GM12878 (cell line): ENCODE results near the gene ANKRD6. TPM values are rescaled to one million over a fixed set of nuclear protein-coding genes. Genes with fewer than 3 reads are reported as not detected.
A peak's percentile ranks its signal among the peaks of the same experiment; 100 is the strongest.

ENCODE experiments used
- ATAC-seq: fragments of 200-7000 bp; cut with Tn5 transposase; 3 replicates; pipeline ENCODE4 v1.9.1; 2020; ENCODE audit warnings: mild to moderate bottlenecking, moderate library complexity
- BruUV-seq: library from RNA; stranded (reverse); fragments of 400-500 nt; replicated peaks from 2 replicates; lab custom pipeline; 2021; lab: Mats Ljungman, UMichigan
- CTCF ChIA-PET: fragments of 300-600 bp; sonication (Branson Sonifier 250); formaldehyde crosslinking; extraction: SDS; loops from one replicate; lab custom pipeline; 2021; ENCODE audit warnings: inconsistent platforms; lab: Yijun Ruan, JAX
- POLR2A ChIA-PET: fragments of 350-600 bp; formaldehyde crosslinking; extraction: SDS; loops from one replicate; lab custom pipeline; 2021; ENCODE audit warnings: inconsistent platforms; lab: Charles Lee
- RAD21 ChIA-PET: fragments of 300-600 bp; sonication (Branson Sonifier 250); formaldehyde crosslinking; loops from one replicate; lab custom pipeline; 2023; ENCODE audit warnings: antibody characterized with exemption; ENCODE audit not compliant: unreplicated experiment; lab: Charles Lee
- SMC1A ChIA-PET: fragments of 300-600 bp; sonication (Branson Sonifier 250); formaldehyde crosslinking; loops from one replicate; lab custom pipeline; 2023; ENCODE audit not compliant: unreplicated experiment, uncharacterized antibody; lab: Charles Lee
- DNase-seq: peaks from one replicate; pipeline ENCODE4 v3.0.0-alpha.2; 2011; ENCODE audit warnings: low read depth, low spot score
- FAIRE-seq: peaks from 3 replicates; lab custom pipeline; 2011; peaks lifted over from hg19 to GRCh38; lab: Jason Lieb, UNC
- H2AFZ ChIP-seq: 2 replicates; pipeline ENCODE4 v1.6.0; 2011; ENCODE audit warnings: low read depth, low read length, control low read depth; ENCODE audit not compliant: control insufficient read depth
- H3K27ac ChIP-seq: 2 replicates; pipeline ENCODE4 v1.5.1; 2011; ENCODE audit warnings: control low read depth; ENCODE audit not compliant: control insufficient read depth, insufficient read depth
- H3K27me3 ChIP-seq, 2 experiments: replicated peaks in 1 of 2; 2 replicates each; pipeline versions ENCODE4 v1.6.0 to v1.6.1; 2011; ENCODE audit warnings: low read length in 1 of 2; ENCODE audit not compliant: control insufficient read depth in 2 of 2, insufficient read depth in 2 of 2
- H3K36me3 ChIP-seq, 2 experiments: 2 replicates each; pipeline ENCODE4 v1.5.1; 2011; ENCODE audit warnings: low read length in 1 of 2; ENCODE audit not compliant: control insufficient read depth in 2 of 2, insufficient read depth in 2 of 2
- H3K4me1 ChIP-seq: 2 replicates; pipeline ENCODE4 v1.6.1; 2011; ENCODE audit warnings: mild to moderate bottlenecking, low read length, moderate library complexity, mixed read lengths; ENCODE audit not compliant: control insufficient read depth, insufficient read depth
- H3K4me2 ChIP-seq: 2 replicates; pipeline ENCODE4 v1.6.0; 2011; ENCODE audit warnings: control low read depth; ENCODE audit not compliant: control insufficient read depth, insufficient read depth
- H3K4me3 ChIP-seq: fragments of 200-600 bp; sonication (generic); 2 replicates; pipeline ENCODE4 v1.5.1; 2016
- H3K79me2 ChIP-seq: 2 replicates; pipeline ENCODE4 v1.6.0; 2011; ENCODE audit warnings: low read length; ENCODE audit not compliant: control insufficient read depth, insufficient read depth
- H3K9ac ChIP-seq: 2 replicates; pipeline ENCODE4 v1.8.0; 2011; ENCODE audit warnings: low read length, control low read depth, mixed read lengths; ENCODE audit not compliant: control insufficient read depth, insufficient read depth
- H3K9me3 ChIP-seq: replicated peaks from 3 replicates; pipeline ENCODE4 v1.5.1; 2011; ENCODE audit warnings: mild to moderate bottlenecking, low read length; ENCODE audit not compliant: control insufficient read depth, insufficient read depth
- H4K20me1 ChIP-seq: 2 replicates; pipeline ENCODE4 v1.6.0; 2011; ENCODE audit not compliant: control insufficient read depth, insufficient read depth
- CBFB ChIP-seq: IDR thresholded peaks from 2 replicates; pipeline ENCODE4 v1.6.1; 2016; ENCODE audit warnings: antibody characterized with exemption, low read depth
- CREB1 ChIP-seq: IDR thresholded peaks from 2 replicates; pipeline ENCODE4 v1.6.1; 2012; ENCODE audit warnings: low read depth, mild to moderate bottlenecking, inconsistent platforms
- CUX1 ChIP-seq: IDR thresholded peaks from 2 replicates; pipeline ENCODE4 v1.6.1; 2012; ENCODE audit warnings: improper control_type of control experiment, low read depth, low read length; ENCODE audit not compliant: insufficient replicate concordance
- RUNX3 ChIP-seq: IDR thresholded peaks from 2 replicates; pipeline ENCODE4 v1.6.1; 2012; ENCODE audit warnings: low read length, inconsistent platforms
- SKIL ChIP-seq: fragments of 450-650 bp; IDR thresholded peaks from 2 replicates; pipeline ENCODE4 v1.6.1; 2017; ENCODE audit warnings: mild to moderate bottlenecking, low read depth, inconsistent platforms; ENCODE audit not compliant: poor library complexity, severe bottlenecking
- SMC3 ChIP-seq: IDR thresholded peaks from 2 replicates; pipeline ENCODE4 v1.6.1; 2011; ENCODE audit warnings: low read length, improper control_type of control experiment, borderline replicate concordance
- ZBED1 ChIP-seq: IDR thresholded peaks from 2 replicates; pipeline ENCODE4 v1.6.1; 2016; ENCODE audit warnings: borderline replicate concordance
- WGBS: methylation state at CpG from one replicate; pipeline ENCODE4 v1.1.6; 2016; ENCODE audit warnings: low lambda C conversion rate; ENCODE audit not compliant: insufficient replicate concordance, insufficient coverage; ENCODE audit errors: missing lambda C conversion rate; 5-methylcytosine and 5-hydroxymethylcytosine counted together
- in situ Hi-C: fragments of 300-500 bp; cut with MboI; formaldehyde crosslinking; loops from 9 replicates; pipeline ENCODE4 v1.14.3; 2018; ENCODE audit warnings: mixed read lengths
- intact Hi-C: fragments of 100-400 bp; cut with micrococcal nuclease; formaldehyde crosslinking; loops from one replicate; pipeline ENCODE4 v1.14.2; 2022; ENCODE audit not compliant: unreplicated experiment
- polyA plus RNA-seq, 11 experiments: library from polyadenylated mRNA; depleted of rRNA in 4 of 11; unstranded in 6 of 11; stranded (reverse) in 5 of 11; fragments of >200 nt; fragmentation: Nextera tagmentation in 4 of 11; fragmentation: Illumina TruSeq in 1 of 11; extraction: Ambion mirVana in 4 of 11; extraction: Trizol in 1 of 11; gene quantifications; 1 replicate in 1 of 11; 2 replicates in 10 of 11; pipeline versions ENCODE4 v1.2.1 to v1.2.3, GENCODE V29; 2011 to 2016; ENCODE audit warnings: inconsistent platforms in 2 of 11, missing spikeins in 2 of 11, low read depth in 1 of 11
- total RNA-seq, 4 experiments: library from RNA; depleted of rRNA in 3 of 4; stranded (reverse); fragments of >200 nt in 3 of 4; fragmentation: Illumina TruSeq in 1 of 4; extraction: Trizol in 1 of 4; gene quantifications; 2 replicates each; pipeline versions ENCODE4 v1.2.1 to v1.2.3, GENCODE V29; 2013 to 2021

Gene ANKRD6
- total and polyA plus RNA-seq, 10 of the 15 experiments (the other 5 are each of a cell fraction or from before 2014, with no cell fraction given): 0.03 to 0.90 (median 0.38) TPM

- DNase-seq (no peak), FAIRE-seq (no peak), ATAC-seq (peak; percentile 62)
- WGBS: 94% methylated on average over 2 of the region's 2 CpGs
- Histone ChIP-seq H3K4me2 (no peak overlapping the region; the same call in 1 of the 2 replicates), H3K9me3 (no peaks in the 10 kb centered on the region), H4K20me1 (no peaks in the 10 kb centered on the region), H3K27me3 (no peaks in the 10 kb centered on the region), H3K27ac (no peak overlapping the region), H3K4me3 (no peak overlapping the region), H3K36me3 (no peaks in the 10 kb centered on the region), H3K9ac (no peak overlapping the region), H3K4me1 (peaks cover 11% of the 10 kb centered on the region), H2AFZ (no peak overlapping the region), H3K79me2 (no peaks in the 10 kb centered on the region)
- TF ChIP-seq SKIL (no peak), SMC3 (no peak), CBFB (no peak), CUX1 (no peak), CREB1 (no peak), RUNX3 (peak; percentile 25; the same call in 1 of the 2 replicates), ZBED1 (no peak)
- ChIA-PET POLR2A (no interaction called here), CTCF (no interaction called here), SMC1A (no interaction called here), RAD21 (no interaction called here)
- in situ Hi-C loops: no loop called here
- intact Hi-C loops: no loop called here
- no TSS peak for BruUV-seq
Observed at GRCh38 chr6:89574910-89575561, 142.1 kb downstream of the ANKRD6 start.
